ENCODE results near the gene LARP1B.
"Not testable (repeated sequence)": the region's sequence is repeated elsewhere in the genome, so short reads cannot be mapped to it uniquely, and the experiment has no call there.

- TF ChIP-seq CTCF (conservative IDR thresholded peaks at IDR 0.05; ENCODE audit: low read depth, low read length) = peak; percentile 53
- TF ChIP-seq EZH2 (IDR thresholded peaks at IDR 0.05; ENCODE audit: borderline replicate concordance, low read depth, low read length, poor library complexity, severe bottlenecking) = not testable (repeated sequence)
Measured at GRCh38 chr4:128051229-128051628, 9.9 kb upstream of the LARP1B start.

All from A673 (cell line).